T-helper 22 cell (primary cell): Measurements from ENCODE around the gene TXNDC17.
"Not testable (repeated sequence)": the region's sequence is repeated elsewhere in the genome, so short reads cannot be mapped to it uniquely, and the experiment has no call there.

Source experiments
- DNase-seq: peaks from one replicate; pipeline ENCODE4 v3.0.0-alpha.2; 2020; ENCODE audit warnings: low read depth

Gene TXNDC17

DNA sequence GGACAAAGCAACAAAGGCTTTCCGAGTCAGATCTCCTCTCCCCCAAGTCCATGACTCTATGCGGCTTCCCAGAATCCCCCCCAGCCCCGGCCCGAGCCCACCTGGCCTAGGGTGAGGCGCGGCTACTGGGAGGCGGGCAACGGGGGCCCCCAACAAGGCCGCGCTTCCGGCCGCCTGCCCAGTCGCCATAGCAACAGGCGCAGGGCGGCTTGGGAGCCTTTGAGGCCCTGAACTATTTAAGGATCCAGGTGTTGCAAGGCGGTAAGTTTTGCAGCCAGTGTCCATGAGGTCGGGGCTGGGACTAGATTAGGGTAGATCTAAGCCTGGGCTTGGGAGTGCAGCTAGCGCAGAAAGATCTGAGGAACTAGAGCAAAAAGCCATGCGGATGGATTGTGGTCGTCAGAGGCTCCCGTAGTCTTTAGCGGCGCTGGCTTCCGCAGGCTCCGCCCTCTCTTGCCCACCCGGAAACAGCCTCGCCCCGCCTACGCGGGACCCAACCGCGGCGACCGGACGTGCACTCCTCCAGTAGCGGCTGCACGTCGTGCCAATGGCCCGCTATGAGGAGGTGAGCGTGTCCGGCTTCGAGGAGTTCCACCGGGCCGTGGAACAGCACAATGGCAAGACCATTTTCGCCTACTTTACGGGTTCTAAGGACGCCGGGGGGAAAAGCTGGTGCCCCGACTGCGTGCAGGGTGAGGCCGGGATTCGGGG is at the start of gene TXNDC17, which contains the start of gene KIAA0753:
Gene TXNDC17, plus strand, starts transcription at position 525 of the 711 bp plus-strand sequence. Its CDS starts 23 bp downstream, at position 548.
Gene KIAA0753, minus strand, starts transcription at position 176 of the 711 bp plus-strand sequence. CDS start 5,608 bp downstream, outside the sequence.
- peak; percentile 79 for DNase-seq

DNA sequence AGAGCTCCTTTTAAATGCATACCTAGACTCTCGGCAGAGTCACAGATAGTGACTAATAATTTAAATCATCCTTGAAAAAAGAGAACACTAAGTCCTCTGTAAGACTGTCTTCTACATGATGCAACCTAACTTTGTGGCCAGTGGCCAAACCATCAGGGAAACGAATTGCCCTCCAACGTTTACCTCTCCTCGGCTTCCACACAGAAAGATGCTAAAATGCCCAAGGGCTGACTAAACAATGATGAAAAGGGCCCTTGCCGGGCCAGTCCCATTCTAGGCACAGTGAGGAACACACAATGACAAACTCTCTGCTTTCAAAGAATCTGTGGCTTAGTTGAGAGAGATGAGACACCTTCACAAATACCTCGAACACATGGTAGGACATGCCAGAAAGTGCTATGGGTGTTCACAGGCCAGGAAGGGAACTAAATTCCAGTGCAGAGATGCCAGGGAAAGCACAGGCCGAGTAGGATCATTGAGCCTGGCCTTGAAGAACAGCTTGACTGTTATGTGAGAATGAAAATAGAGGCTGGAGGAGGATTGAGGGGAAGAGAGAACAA is 49.2 kb upstream of the TXNDC17 start:
- DNase-seq: no peak

- DNase-seq: no peak
These were observed 48.7 kb upstream of the TXNDC17 start for GRCh38 chr17:6592173-6592572.

DNA sequence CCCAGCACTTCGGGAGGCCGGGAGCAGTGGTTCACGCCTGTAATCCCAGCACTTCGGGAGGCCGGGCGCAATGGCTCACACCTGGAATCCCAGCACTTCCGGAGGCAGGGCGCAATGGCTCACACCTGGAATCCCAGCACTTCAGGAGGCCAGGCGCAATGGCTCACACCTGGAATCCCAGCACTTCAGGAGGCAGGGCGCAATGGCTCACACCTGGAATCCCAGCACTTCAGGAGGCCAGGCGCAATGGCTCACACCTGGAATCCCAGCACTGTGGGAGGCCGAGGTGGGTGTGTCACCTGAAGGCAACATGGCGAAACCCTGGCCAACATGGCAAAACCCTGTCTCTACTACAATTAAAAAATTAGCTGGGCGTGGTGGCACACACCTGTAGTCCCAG is 47.5 kb upstream of the TXNDC17 start:
- not testable (repeated sequence) for DNase-seq

DNA sequence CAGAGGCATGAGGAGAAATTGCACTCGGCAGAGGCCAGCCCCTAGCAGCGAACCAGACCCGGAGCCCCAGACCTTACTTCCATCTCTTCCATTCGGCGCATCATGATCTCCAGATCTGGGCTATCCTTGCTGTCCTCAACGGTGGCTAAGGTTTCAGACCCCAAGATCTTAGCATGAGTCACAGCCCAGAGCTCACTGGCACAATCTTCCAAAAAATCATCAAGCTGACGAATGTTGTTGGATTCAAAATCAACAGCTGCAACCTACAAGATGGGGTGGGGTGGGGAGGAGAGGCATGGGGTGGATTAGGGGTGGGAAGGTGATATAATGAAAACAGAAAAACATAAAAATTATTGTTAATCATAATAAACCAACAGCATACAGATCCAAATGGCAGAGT is 44.8 kb upstream of the TXNDC17 start:
- DNase-seq: no peak

- DNase-seq: no peak
These were observed 44.3 kb upstream of the TXNDC17 start for GRCh38 chr17:6596511-6596910.

- DNase-seq: no peak
These were observed 43.9 kb upstream of the TXNDC17 start for GRCh38 chr17:6596941-6597340.

GRCh38 chr17:6597727-6598126 is 43.1 kb upstream of the TXNDC17 start:
- DNase-seq: no peak

DNA sequence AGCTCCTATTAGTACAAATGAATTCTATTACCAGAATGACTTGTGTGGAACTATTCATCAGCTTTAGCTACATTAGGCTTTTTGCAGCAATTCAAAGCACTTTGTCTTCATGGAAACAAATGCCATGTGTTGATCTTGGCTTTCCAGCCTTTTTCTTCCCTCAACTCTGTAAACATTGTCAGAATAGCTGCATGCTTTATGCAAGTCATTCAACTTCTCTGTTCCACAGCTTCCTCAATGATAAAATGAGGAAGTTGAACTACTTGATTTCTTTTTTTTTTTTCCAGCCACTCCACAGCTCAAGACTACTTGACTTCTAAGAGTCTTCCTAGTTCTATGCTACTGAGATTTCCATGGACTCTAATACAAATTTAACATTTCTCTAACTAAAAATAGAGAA is 41.5 kb upstream of the TXNDC17 start:
- DNase-seq: no peak

GRCh38 chr17:6602141-6602540 is 38.7 kb upstream of the TXNDC17 start:
- no peak for DNase-seq

DNA sequence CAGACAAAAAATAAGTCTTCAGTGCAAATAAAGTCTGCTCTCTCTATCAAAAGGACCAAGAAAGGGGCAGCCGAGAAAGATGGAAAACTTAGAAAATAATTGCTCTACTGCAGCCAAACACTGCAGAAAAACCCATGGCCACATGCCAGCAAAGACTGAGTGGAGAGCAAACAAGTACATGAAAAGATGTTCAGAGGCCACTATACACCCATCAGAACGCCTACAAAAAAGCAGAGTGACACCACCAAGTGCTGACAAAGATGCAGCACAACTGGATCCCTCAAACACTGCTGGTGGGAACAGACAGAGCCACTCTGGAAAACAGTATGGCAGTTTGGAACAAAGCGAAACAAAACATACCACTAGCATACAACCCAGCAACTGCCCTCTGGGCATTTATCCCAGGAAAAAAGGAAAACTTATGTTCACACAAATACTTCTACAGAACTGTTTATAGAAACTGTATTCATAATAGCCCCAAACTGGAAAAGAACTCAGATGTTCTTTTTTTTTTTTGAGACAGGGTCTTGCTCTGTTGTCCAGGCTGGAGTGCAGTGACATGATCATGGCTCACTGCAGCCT is 37.0 kb upstream of the TXNDC17 start:
- DNase-seq: no peak

- DNase-seq: no peak
These were observed 35.7 kb upstream of the TXNDC17 start for GRCh38 chr17:6605142-6605541.

- no peak for DNase-seq
These were observed 32.5 kb upstream of the TXNDC17 start for GRCh38 chr17:6608321-6608720.

- no peak for DNase-seq
These were observed 30.8 kb upstream of the TXNDC17 start for GRCh38 chr17:6610011-6610410.

DNA sequence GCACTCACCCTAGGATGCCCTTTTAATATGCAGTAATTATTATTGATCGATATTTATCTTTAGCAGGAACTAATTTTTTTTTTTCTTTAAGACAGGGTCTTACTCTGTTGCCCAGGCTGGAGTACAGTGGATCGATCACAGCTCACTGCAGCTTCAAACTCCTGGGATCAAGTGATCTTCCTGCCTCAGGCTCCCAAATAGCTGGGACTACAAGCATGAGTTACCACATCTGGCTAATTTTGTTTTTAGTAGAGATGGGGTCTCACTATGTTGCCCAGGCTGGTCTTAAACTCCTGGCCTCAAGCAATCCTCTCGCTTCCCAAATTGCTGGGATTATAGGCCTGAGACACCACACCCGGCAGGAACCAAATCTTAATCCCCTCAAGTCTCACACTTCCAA is 29.6 kb upstream of the TXNDC17 start:
- DNase-seq: no peak

DNA sequence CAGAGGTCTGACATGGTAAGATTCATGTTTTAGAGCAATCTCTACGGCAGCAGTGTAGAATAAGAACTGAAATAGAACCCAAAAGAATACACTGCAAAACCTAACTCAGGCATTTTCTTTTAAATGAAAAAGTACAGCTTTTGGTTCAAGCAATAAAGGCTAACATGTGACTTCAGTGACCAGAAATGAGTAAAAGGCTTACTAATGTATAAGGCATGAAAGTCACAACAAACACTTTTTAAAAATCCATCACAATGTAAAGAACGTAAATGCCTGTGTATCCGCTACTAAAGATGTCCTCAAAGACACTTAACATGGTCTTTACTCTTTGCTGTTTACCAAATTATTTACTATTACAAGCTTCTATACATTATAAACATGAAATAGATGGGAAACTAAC is 16.9 kb upstream of the TXNDC17 start:
- no peak for DNase-seq

- DNase-seq: no peak
These were observed 14.2 kb upstream of the TXNDC17 start for GRCh38 chr17:6626616-6627015.

DNA sequence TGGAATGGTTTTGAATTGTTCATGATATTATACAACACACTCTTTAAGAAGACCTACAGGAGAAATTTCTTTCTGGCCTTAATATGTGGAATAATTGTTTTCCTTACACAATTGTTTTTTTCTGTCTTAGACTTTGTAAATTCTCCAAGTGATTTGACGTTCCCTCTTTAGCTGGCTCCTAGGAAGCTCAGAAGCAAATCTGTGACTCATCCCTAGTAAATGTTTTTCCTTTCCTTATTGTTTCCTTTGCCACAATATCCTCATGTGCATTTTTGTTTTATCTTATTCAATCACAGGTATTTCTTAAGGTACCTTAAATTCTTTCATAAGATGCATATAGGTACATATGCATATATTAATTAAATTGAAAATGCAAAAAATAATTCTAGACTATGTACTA is 13.8 kb upstream of the TXNDC17 start:
- no peak for DNase-seq

GRCh38 chr17:6630390-6630789 is 10.5 kb upstream of the TXNDC17 start:
- DNase-seq: no peak

DNA sequence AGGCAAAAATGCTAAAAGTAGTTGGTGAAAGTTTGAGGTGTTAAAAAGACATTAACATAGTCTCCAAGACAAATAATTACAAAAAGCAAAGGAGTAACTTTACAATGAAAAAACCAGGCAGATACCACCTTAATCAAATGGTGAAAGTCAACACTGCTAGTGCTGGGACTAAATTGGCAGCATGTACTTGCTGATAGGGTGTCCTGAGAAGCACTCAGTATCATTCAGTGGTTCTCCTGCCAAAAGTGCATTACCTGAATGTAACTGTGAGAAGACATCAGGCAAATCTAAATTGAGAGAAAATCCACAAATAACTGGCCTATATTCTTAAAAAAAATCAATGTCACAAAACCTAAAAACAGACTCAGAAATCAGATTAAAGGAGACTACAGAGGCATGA is 8.3 kb upstream of the TXNDC17 start:
- DNase-seq: no peak

DNA sequence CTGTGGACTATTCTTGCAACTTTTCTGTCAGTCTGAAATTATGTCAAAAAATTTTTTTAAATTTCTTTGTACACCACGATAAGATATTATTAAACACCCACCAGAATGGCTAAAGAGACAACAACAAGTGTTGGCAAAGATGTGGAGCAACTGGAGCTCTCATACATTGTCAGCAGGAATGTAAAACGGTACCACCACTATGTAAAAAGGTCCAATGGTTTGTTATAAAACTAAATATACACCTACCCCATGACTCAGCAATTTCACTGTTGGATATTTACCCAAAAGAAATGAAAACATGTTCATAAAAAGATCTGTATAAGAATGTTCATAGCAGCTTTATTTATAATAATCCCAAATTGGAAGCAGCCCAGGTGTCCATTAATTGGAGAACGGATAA is 7.6 kb upstream of the TXNDC17 start:
- DNase-seq: no peak

GRCh38 chr17:6636105-6636504 is 4.8 kb upstream of the TXNDC17 start:
- DNase-seq: no peak

GRCh38 chr17:6636616-6637457 is 4.0 kb upstream of the TXNDC17 start:
- no peak for DNase-seq
